Esophagus (tissue), 2 donors: ENCODE results near the gene ANKAR. TPM values are rescaled to one million over a fixed set of nuclear protein-coding genes. Genes with fewer than 3 reads are reported as not detected.
"Not testable (repeated sequence)": the region's sequence is repeated elsewhere in the genome, so short reads cannot be mapped to it uniquely, and the experiment has no call there.

Experiments used
- H3K27ac ChIP-seq, 2 donors: one replicate each; pipeline ENCODE4 v1.5.1; 2013; ENCODE audit warnings: low read depth in 2 of 2, mild to moderate bottlenecking in 2 of 2, inconsistent platforms in 1 of 2, low read length in 1 of 2, moderate library complexity in 1 of 2
- H3K27me3 ChIP-seq, 2 donors: one replicate each; pipeline ENCODE4 v1.6.1; 2013; ENCODE audit warnings: low read length in 2 of 2, control low read depth in 1 of 2, mild to moderate bottlenecking in 1 of 2; ENCODE audit not compliant: insufficient read depth in 2 of 2, control insufficient read depth in 1 of 2
- H3K36me3 ChIP-seq, 2 donors: one replicate each; pipeline ENCODE4 v1.6.1; 2013; ENCODE audit warnings: low read length in 1 of 2; ENCODE audit not compliant: control insufficient read depth in 2 of 2, insufficient read depth in 2 of 2
- H3K4me1 ChIP-seq, 2 donors: one replicate each; pipeline ENCODE4 v1.6.1; 2013; ENCODE audit warnings: low read length in 1 of 2; ENCODE audit not compliant: control insufficient read depth in 2 of 2, insufficient read depth in 2 of 2
- H3K4me3 ChIP-seq, 2 donors: one replicate each; pipeline ENCODE4 v1.5.1; 2013; ENCODE audit warnings: low read length in 2 of 2, mild to moderate bottlenecking in 2 of 2, low read depth in 1 of 2, moderate library complexity in 1 of 2
- H3K9me3 ChIP-seq, 2 donors: one replicate each; pipeline ENCODE4 v1.6.1; 2013; ENCODE audit warnings: mild to moderate bottlenecking in 2 of 2, low read depth in 1 of 2, low read length in 1 of 2, moderate library complexity in 1 of 2; ENCODE audit not compliant: control insufficient read depth in 2 of 2, insufficient read depth in 1 of 2
- WGBS, 2 donors: extraction: QIAGEN DNeasy Blood & Tissue Kit; methylation state at CpG; one replicate each; pipeline ENCODE4 v1.1.7; 2013; 5-methylcytosine and 5-hydroxymethylcytosine counted together
- polyA plus RNA-seq, 2 donors: library from polyadenylated mRNA; stranded (reverse); fragments of 200-250 nt; gene quantifications; one replicate each; pipeline ENCODE4 v1.2.3, GENCODE V29; 2013
- donor health status: healthy with polysubstance abuse.
- donor health status: Bipolar disorder and iron deficiency.

The ANKAR gene
- polyA plus RNA-seq, 2 donors, result 0.75 to 1.5 TPM

GRCh38 chr2:189700681-189701080 lies 26.2 kb downstream of the ANKAR start:
- no peaks in the 10 kb centered on the region for H3K27me3 ChIP-seq
- no peaks in the 10 kb centered on the region for H3K9me3 ChIP-seq
- no peak overlapping the region for H3K4me3 ChIP-seq
- H3K36me3 ChIP-seq, result no peaks in the 10 kb centered on the region
- 49 to 50% methylated on average over 2 of the region's 2 CpGs for WGBS, 2 donors
- no peak overlapping the region for H3K27ac ChIP-seq
- no peaks in the 10 kb centered on the region for H3K4me1 ChIP-seq

GRCh38 chr2:189702071-189702470 lies 27.6 kb downstream of the ANKAR start:
- no peak overlapping the region for H3K27ac ChIP-seq
- no peak overlapping the region for H3K4me3 ChIP-seq
- H3K9me3 ChIP-seq, result no peaks in the 10 kb centered on the region
- H3K27me3 ChIP-seq, result no peaks in the 10 kb centered on the region
- no peaks in the 10 kb centered on the region for H3K4me1 ChIP-seq
- H3K36me3 ChIP-seq, result no peaks in the 10 kb centered on the region

- Histone ChIP-seq H3K4me1 (no peaks in the 10 kb centered on the region), H3K9me3 (no peaks in the 10 kb centered on the region), H3K27me3 (no peaks in the 10 kb centered on the region), H3K4me3 (no peak overlapping the region), H3K27ac (no peak overlapping the region), H3K36me3 (no peaks in the 10 kb centered on the region)
- 93 to 94% methylated on average over 5 of the region's 5 CpGs for WGBS, 2 donors
Observed at GRCh38 chr2:189709501-189710221, 35.2 kb downstream of the ANKAR start.

- H3K9me3 ChIP-seq, H3K27me3 ChIP-seq, H3K36me3 ChIP-seq, H3K27ac ChIP-seq, H3K4me3 ChIP-seq, H3K4me1 ChIP-seq: not testable (repeated sequence)
- 78 to 84% methylated on average over 1 of the region's 1 CpG for WGBS, 2 donors
Observed at GRCh38 chr2:189717593-189717992, 43.1 kb downstream of the ANKAR start.

- H3K4me3 ChIP-seq, result no peak overlapping the region
- H3K27ac ChIP-seq, result no peak overlapping the region
- H3K4me1 ChIP-seq, result no peaks in the 10 kb centered on the region
- H3K9me3 ChIP-seq, result no peaks in the 10 kb centered on the region
- no peaks in the 10 kb centered on the region for H3K27me3 ChIP-seq
- no peaks in the 10 kb centered on the region for H3K36me3 ChIP-seq
- 91 to 97% methylated on average over 4 of the region's 4 CpGs for WGBS, 2 donors
Observed at GRCh38 chr2:189719571-189719970, 45.1 kb downstream of the ANKAR start.

- Histone ChIP-seq H3K4me3 (no peak overlapping the region), H3K27ac (no peak overlapping the region), H3K27me3 (no peaks in the 10 kb centered on the region), H3K4me1 (no peaks in the 10 kb centered on the region), H3K9me3 (no peaks in the 10 kb centered on the region), H3K36me3 (no peaks in the 10 kb centered on the region)
Observed at GRCh38 chr2:189723192-189723591, 48.7 kb downstream of the ANKAR start.

Other genes starting within 250 kb of the ANKAR start
- gene WDR75, start 233.2 kb upstream of the ANKAR start, polyA plus RNA-seq, result 10 to 100 TPM; 15.3 to 16.5 TPM
- 1 to 10 TPM; 5.5 to 7.0 TPM for gene SLC40A1, start 93.9 kb upstream of the ANKAR start, polyA plus RNA-seq
- gene ASNSD1, start 13.2 kb upstream of the ANKAR start, polyA plus RNA-seq, result 10 to 100 TPM; 18.5 to 19.3 TPM
- gene OSGEPL1, start 88.1 kb downstream of the ANKAR start, polyA plus RNA-seq, result 1 to 10 TPM; 2.7 to 2.8 TPM
- gene ORMDL1, start 109.7 kb downstream of the ANKAR start, polyA plus RNA-seq, result 10 to 100 TPM; 32.3 to 78.2 TPM
- gene PMS1, start 109.8 kb downstream of the ANKAR start, polyA plus RNA-seq, result 10 to 100 TPM in 1 of 2 donors, 1 to 10 TPM in 1; 4.3 to 11.0 TPM